Measurements from ENCODE around the gene CAMK4.

- TF ChIP-seq CTCF (conservative IDR thresholded peaks at IDR 0.05), result no peak
- no peak for TF ChIP-seq EZH2 (IDR thresholded peaks at IDR 0.05; ENCODE audit: low read depth)
These were observed 28.8 kb downstream of the CAMK4 start for GRCh38 chr5:111252799-111253545.

All from PC-9 (cell line).